Calu3 (cell line): ENCODE data around the gene TMEM223. TPM values are rescaled to one million over a fixed set of nuclear protein-coding genes. Genes with fewer than 3 reads are reported as not detected.

Experiments
- BruUV-seq: library from RNA; stranded (reverse); fragments of 400-500 nt; replicated peaks from 2 replicates; lab custom pipeline; 2021; lab: Mats Ljungman, UMichigan
- CTCF ChIA-PET: fragments of 300-600 bp; sonication (Branson Sonifier 250); formaldehyde crosslinking; loops from one replicate; lab custom pipeline; 2022; ENCODE audit warnings: antibody characterized with exemption; lab: Charles Lee
- DNase-seq: peaks from one replicate; pipeline ENCODE4 v3.0.0; 2022
- H3K27ac Mint-ChIP-seq: one replicate; pipeline ENCODE4 v1.8.0; 2022; ENCODE audit warnings: mixed read lengths; ENCODE audit not compliant: unreplicated experiment
- H3K27me3 Mint-ChIP-seq: one replicate; pipeline ENCODE4 v1.8.0; 2022; ENCODE audit warnings: mixed read lengths; ENCODE audit not compliant: unreplicated experiment
- H3K36me3 Mint-ChIP-seq: one replicate; pipeline ENCODE4 v1.8.0; 2022; ENCODE audit warnings: mild to moderate bottlenecking, moderate library complexity, mixed read lengths; ENCODE audit not compliant: insufficient read depth, unreplicated experiment
- H3K4me1 Mint-ChIP-seq: one replicate; pipeline ENCODE4 v1.8.0; 2022; ENCODE audit warnings: mild to moderate bottlenecking, low read depth, mixed read lengths; ENCODE audit not compliant: unreplicated experiment
- H3K4me3 Mint-ChIP-seq: one replicate; pipeline ENCODE4 v1.8.0; 2022; ENCODE audit warnings: mild to moderate bottlenecking, low read depth, moderate library complexity, mixed read lengths; ENCODE audit not compliant: unreplicated experiment
- H3K9me3 Mint-ChIP-seq: one replicate; pipeline ENCODE4 v1.8.0; 2022; ENCODE audit warnings: low read depth, mixed read lengths; ENCODE audit not compliant: unreplicated experiment
- CTCF ChIP-seq: fragments of 200-600 bp; IDR thresholded peaks from one replicate; pipeline ENCODE4 v1.8.0; 2022; ENCODE audit warnings: antibody characterized with exemption; ENCODE audit not compliant: unreplicated experiment
- intact Hi-C: fragments of 100-400 bp; cut with micrococcal nuclease; formaldehyde crosslinking; loops from one replicate; pipeline ENCODE4 v1.10.0; 2022; ENCODE audit not compliant: unreplicated experiment
- total RNA-seq: library from RNA; stranded (reverse); gene quantifications from 2 replicates; pipeline ENCODE4 v1.2.3, GENCODE V29; 2022

Gene TMEM223
- total RNA-seq, 1 experiment from 2014 or later = 19.4 TPM

- intact Hi-C loops = no loop called here
- no peak for TF ChIP-seq CTCF
- H3K36me3 Mint-ChIP-seq = peaks cover 25% of the 10 kb centered on the region
- no peaks in the 10 kb centered on the region for H3K9me3 Mint-ChIP-seq
- CTCF ChIA-PET = no interaction called here
- peaks cover 14% of the 10 kb centered on the region for H3K4me1 Mint-ChIP-seq
- DNase-seq = no peak
- BruUV-seq = no TSS peak
- no peak overlapping the region for H3K27ac Mint-ChIP-seq
- no peak overlapping the region for H3K4me3 Mint-ChIP-seq
- no peaks in the 10 kb centered on the region for H3K27me3 Mint-ChIP-seq
Measured at GRCh38 chr11:62810748-62811147, 18.9 kb upstream of the TMEM223 start.

GRCh38 chr11:62806611-62807121 is 14.9 kb upstream of the TMEM223 start:
- no peak for DNase-seq
- H3K27ac Mint-ChIP-seq = peak overlapping the region; percentile 66
- no peaks in the 10 kb centered on the region for H3K9me3 Mint-ChIP-seq
- no peak for TF ChIP-seq CTCF
- peak overlapping the region; percentile 92 for H3K4me3 Mint-ChIP-seq
- peaks cover 45% of the 10 kb centered on the region for H3K36me3 Mint-ChIP-seq
- H3K4me1 Mint-ChIP-seq = peaks cover 14% of the 10 kb centered on the region
- intact Hi-C loops = no loop called here
- CTCF ChIA-PET = no interaction called here
- no TSS peak for BruUV-seq
- no peaks in the 10 kb centered on the region for H3K27me3 Mint-ChIP-seq

- no TSS peak for BruUV-seq
- Mint-ChIP-seq H3K27ac (peak overlapping the region; percentile 98), H3K27me3 (no peaks in the 10 kb centered on the region), H3K4me3 (peak overlapping the region; percentile 92), H3K4me1 (peaks cover 10% of the 10 kb centered on the region), H3K9me3 (no peaks in the 10 kb centered on the region), H3K36me3 (peaks cover 52% of the 10 kb centered on the region)
- CTCF ChIA-PET = interaction anchor here (0.5 to 0.8 kb wide), 3 partner anchors 80 to 871 kb away, joined by 3 to 4 read pairs (median 3); no protein-coding TSS in a partner anchor
- DNase-seq = no peak
- intact Hi-C loops = no loop called here
- no peak for TF ChIP-seq CTCF
Measured at GRCh38 chr11:62805961-62806441, 14.2 kb upstream of the TMEM223 start.

GRCh38 chr11:62805076-62805892 is 13.5 kb upstream of the TMEM223 start, which contains the start of gene NXF1:
TSS of gene NXF1 (minus strand) at chr11:62805440. CDS start at chr11:62805356, 84 bp downstream.
- H3K27ac Mint-ChIP-seq = peak within 1 kb of the TSS; percentile 98
- peak within 1 kb of the TSS; percentile 92 for H3K4me3 Mint-ChIP-seq
- no TSS peak for BruUV-seq
- intact Hi-C loops = no loop called here
- no peak for TF ChIP-seq CTCF
- DNase-seq = peak; percentile 95
- H3K36me3 Mint-ChIP-seq = peaks cover 59% of the 10 kb centered on the region
- H3K27me3 Mint-ChIP-seq = no peaks in the 10 kb centered on the region
- no peaks in the 10 kb centered on the region for H3K9me3 Mint-ChIP-seq
- CTCF ChIA-PET = interaction anchor here (0.5 to 0.8 kb wide), 4 partner anchors 14 to 870 kb away, joined by 3 to 4 read pairs (median 3); no protein-coding TSS in a partner anchor
- peaks cover 9% of the 10 kb centered on the region for H3K4me1 Mint-ChIP-seq
